T-helper 9 cell (primary cell): Measurements from ENCODE around the gene SCAMP4.
A peak's percentile ranks its signal among the peaks of the same experiment; 100 is the strongest.
"Not testable (repeated sequence)": the region's sequence is repeated elsewhere in the genome, so short reads cannot be mapped to it uniquely, and the experiment has no call there.

Experiments used
- DNase-seq: peaks from one replicate; pipeline ENCODE4 v3.0.0-alpha.2; 2020

Gene SCAMP4

DNA sequence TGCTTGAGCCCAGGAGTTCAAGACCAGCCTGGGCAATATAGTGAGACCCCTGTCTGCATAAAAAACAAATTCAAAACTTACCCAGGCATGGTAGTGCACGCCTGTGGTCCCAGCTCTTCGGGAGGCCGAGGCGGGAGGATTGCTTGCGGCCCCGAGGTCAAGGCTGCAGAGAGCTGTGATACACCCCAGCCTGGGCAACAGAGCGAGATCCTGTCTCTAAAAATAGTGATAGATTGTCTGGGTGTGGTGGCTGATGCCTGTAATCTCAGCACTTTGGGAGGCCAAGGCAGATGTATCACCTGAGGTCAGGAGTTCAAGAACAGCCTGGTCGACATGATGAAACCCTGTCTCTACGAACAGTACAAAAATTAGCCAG, 37.9 kb upstream of the SCAMP4 start:
- DNase-seq = no peak

DNA sequence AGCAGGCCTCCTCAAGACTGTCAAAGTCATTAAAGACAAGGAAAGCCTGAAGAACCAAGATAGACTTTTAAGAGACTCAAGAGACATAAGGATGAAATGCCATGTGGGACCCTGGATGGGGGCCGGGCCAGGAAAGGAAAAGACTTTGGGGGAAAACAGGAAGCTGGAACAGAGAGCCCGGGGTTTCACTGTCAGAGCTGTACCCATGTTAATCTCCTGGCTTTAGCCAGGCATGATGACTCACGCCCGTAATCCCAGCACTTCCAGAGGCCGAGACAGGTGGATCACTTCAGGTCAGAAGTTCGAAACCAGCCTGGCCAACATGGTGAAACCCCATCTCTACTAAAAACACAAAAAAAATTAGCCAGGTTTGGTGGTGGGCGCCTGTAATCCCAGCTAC, 36.2 kb upstream of the SCAMP4 start:
- no peak for DNase-seq

DNA sequence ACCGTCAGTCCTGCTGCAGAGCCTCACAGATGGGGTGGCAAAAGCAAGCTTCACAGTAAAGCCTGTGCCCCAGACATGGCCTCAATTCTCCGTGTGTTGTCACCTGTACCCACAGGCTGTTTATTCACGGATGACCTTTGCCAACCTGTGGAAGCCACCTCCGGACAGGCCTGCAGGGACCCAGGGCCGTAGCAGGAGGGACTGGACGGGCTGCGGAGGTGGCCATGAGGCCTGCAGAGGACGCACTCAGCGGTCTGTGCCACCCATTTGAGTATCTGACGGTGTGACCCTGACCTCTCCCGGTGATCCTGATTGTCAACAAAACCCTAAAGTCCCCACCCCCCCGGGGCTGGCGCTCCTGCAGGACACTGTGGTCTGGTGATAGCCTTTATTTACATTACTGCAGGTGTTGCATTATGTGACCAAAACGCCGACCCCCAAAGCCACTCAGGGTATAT, 34.0 kb upstream of the SCAMP4 start:
- DNase-seq = no peak

GRCh38 chr19:1871630-1872029, 33.6 kb upstream of the SCAMP4 start:
- no peak for DNase-seq

DNA sequence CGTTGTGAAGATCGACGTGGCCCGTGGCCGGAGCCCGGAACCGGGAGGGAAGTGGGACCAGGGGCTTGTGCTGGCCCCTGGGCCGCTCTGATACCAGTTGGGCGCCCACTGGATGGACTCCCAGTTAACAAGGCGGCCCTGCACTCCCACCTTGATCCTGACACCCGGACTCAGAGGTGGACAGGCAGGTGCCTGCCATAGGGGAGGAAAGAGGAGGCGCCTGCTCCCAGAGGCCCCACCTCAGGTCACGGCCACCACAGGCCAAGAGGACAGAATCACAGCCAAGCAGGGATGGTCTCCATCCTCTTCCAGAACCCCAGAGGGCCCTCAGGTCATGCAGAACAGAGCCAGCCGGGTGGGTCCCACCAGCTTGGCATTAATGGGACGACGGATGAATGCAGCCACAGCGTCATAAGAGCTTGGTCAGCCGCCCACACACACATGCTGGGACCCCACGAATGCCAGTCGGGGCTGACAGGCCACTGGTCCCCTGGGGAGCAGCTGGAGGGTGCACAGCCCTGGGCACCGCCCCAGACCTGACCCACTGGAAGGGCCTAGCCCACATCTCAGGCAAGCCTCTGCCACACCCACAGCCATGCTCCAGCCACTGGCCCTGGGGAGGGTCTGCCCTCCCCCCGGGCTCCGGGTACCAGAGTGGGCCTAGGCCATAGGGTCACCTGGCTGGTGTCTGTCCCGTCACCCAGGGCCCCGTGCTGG, 32.2 kb upstream of the SCAMP4 start:
- DNase-seq = no peak

- DNase-seq = no peak
Observed at GRCh38 chr19:1873524-1874473, 31.4 kb upstream of the SCAMP4 start.

DNA sequence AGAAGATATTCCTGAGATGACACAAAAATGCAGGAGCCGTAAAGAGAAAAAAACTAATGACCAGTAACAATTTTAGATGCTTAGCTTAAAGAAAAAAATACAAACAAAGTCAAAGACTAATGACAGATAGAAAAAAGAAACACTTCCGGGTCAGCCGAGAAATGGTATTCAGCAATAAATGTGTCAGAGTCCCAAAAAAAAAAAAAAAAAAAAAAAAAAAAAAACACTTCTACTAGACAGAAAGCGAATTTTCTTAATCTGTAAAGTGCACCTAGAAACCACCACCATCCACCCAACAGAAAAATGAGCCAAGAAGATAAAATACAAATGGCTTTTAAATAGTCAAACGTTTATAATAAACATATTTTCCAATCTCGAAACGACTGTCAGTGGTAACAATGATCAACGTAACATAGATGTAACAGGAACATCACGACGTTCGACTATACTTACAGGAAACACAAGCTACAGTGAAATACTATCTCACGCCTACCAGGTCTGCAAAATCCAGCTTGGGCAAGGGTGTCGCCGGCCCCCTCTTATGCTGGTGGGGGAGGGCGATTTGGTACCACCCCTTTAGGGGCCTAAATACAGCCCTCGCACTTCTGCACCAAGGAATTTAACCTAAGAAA, 30.5 kb upstream of the SCAMP4 start:
- no peak for DNase-seq

DNA sequence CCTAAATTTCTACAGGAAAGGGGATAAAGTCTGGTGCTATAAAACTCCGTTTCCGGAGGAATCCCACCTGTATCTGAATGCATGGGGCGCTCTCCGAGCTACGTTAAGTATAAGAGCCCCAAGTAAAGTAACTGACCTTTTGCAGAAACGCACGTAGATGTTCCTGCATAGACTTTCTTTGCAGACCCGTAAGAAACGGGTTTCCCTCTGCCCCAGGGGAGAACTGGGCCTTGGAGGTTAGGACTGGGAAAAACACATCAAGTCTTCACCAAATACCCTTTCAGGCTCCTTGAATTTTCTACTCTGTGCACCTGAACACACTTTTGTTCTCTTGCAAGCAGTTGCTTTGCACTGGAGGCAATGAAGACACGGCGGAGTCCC, 29.9 kb upstream of the SCAMP4 start:
- DNase-seq = not testable (repeated sequence)

DNA sequence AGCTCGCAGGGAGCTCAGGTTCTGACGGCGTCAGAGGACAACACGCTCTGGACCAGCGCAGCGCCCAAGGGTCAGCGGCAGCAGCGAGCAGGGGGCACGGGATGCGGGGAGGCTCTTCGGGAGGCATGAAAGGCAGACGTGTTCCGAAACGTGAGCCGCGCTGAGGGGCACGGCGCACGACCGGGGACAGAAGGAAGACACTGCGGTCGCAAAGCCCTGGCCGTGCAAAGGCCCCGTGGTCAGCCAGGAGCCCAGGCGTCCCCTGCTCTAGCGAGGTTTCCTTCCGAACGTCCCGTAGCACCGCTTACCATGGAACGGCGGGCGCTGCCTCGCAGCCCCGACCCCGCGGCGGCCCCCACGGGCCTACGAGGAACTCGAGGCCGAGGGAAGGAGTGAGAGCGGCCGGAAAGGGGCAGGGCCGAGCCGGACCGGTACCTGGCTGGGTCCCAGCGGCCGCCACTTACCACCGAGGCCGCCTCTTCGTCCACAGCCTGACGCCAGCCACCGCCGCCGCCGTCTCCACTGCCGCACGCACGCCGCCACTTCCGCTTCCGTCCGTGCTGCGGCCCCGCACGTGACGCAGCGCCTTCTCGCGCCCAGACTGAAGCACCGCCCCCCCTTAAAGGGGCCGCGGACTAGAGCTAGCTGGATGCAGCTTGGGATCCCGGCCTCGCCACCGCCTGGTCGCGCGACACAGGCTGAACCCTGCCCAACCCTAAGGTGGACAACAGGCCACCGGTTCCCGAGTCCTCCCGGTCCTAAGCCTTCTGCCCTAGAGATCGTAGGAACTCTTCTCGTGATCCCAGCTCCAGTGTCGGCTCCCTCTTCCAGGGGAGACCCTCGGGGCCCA, 29.3 kb upstream of the SCAMP4 start:
- peak; percentile 82 for DNase-seq

GRCh38 chr19:1876496-1877279, 28.5 kb upstream of the SCAMP4 start:
- DNase-seq = not testable (repeated sequence)

DNA sequence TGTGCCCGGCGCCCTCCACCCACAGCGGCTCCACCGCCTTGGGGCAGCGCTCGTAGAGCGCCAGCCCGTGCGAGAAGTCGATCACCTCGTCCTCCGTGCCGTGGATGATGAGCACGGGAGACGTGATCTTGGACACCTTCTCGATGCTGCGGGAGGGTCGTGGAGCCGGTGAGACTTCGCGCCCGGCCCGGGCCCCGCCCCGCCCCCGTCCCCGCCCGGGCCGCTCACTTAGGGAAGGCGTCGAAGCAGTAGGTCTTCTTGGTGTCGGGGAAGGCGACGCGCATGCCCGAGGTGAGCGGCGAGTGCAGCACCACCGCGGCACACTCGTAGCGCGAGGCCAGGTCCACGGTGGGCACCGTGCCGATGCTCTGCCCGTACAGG, 27.9 kb upstream of the SCAMP4 start:
- DNase-seq = not testable (repeated sequence)

DNA sequence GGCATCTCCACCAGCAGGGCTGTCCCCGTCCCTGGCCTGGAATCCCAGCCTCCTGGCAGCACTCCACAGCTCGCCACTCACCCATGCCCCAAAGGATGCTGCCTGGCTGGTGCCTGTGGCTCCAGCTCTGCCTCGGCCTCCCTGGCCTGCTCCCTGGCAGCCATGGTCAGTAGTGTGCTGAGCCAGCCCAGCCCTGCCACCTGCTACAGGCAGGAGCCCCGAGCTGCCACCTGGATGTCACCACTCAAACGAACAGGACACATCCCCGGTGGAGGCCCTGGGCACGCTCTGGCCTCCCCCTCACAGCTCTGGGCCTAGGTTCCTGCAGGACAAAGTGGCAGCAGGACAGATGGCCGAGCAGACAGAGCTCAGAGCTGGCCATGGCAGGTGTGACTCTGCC, 26.6 kb upstream of the SCAMP4 start:
- DNase-seq = not testable (repeated sequence)

DNA sequence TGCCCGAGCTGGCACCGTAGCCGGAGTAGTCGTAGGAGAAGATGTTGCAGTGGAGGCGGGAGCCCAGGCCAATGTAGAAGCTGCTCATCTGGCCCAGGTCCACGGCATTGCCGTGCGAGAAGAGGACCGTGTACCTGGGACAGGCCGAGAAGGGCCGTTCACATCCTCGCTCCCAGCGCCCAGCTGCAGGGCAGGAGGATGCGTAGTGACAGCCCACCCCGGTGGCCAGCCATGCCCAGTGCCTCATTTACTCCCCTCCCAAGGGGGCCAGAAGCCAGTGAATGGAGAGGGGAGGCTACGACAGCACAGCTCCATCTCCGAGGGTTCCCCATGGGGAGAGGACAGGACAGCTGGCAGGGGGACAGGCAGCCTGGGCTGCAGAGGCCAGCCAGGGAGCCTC, 25.2 kb upstream of the SCAMP4 start:
- DNase-seq = not testable (repeated sequence)

DNA sequence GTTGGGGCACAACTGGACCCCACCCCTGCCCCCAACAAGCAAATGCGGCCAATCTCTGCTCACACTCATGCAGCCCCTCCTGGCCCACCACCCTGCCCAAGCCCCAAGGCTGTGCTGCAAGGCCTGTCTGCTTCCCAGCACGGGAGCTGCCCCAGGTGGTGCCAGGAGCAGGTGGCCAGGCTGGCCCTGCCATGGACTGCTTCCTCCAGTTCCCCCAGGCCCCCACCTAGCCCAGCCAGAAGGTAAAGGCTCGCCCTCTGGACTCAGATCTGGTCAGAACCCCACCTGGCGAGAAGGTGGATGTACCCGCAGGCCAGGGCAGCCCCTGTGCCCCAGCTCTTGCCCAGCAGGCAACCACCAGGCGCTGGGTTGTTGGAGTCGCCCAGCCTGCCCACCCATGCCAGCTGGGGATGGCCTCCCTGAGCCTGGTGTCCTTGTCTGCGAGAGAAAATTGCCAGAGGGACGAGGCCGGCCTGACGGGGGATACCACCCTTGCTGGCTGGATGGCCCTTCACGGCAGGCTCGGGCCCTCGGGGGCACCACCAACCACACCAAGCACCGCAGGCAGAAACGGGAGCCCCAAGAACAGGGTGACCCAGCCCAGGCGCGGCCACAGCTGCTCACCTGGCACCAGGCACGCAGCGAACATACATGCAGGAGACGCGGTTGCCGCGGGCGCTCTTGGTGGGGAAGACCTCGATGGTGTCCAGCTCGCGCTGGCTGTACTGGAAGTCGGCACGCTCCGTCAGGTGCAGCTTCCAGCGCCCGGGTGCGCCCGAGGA, 24.4 kb upstream of the SCAMP4 start:
- no peak for DNase-seq

- not testable (repeated sequence) for DNase-seq
Observed at GRCh38 chr19:1881393-1882088, 23.7 kb upstream of the SCAMP4 start.

- peak; percentile 62 for DNase-seq
Observed at GRCh38 chr19:1882089-1882785, 23.0 kb upstream of the SCAMP4 start.

DNA sequence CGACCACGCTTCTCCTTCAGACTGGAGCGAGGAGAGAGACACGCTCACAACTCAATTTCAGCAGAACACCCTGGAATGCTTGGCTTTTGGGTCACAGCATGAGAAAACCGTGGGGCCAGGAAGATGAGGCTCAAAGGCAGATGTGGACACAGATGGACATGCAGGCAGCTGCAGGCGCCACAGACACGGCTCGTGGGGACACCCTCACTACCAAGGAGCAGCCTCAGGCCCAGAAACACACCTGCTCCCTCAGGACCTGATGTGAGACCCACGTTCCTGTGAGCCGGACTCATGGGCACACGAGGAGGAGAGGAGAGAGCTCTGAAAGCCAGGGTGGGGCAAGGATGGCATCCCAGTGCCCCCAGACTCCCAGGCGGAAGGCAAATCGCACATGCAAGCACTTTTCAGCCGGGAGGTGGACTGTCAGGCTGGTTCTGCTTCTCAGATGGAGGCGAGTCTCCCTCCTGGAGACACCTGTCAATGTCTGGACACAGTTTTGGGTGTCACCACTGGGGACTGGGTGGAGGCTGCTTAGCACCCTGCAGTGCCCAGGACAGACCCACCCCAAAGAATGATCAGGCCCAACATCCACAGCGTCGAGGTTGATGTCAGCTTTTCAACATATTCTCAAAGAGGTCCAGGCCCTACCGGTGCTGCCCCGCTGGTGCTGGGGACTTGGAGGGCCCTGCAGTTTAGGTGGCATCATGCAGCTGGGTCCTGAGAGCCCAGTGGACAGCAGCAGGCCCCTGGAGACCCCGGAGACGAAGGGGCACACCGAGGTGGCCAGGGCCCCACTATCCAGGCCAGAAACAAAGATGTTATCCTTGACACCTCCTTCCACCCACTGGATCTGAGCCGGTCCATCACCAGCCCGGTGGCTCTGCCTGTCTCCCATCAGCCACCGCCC, 22.2 kb upstream of the SCAMP4 start:
- DNase-seq = no peak

DNA sequence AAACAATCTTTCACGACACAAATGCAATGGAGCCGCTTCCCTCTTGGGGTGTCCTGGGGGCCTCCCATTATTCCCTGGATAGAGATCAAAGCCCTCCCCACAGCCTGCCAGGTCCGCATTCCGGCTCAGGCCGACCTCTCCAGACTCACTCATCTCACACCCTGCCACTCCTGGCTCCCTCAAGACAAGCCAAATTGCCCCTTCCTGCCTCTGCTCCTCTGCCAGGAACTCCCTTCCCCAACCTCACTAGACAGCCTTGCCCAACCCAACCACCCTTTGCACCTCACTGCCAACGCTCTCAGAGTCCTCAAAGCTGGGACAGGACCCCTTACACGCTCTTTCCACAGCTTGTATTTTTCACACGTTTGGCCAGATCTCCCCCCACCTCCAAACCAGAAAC, 21.4 kb upstream of the SCAMP4 start:
- DNase-seq = no peak
